K562 (cell line): Measurements from ENCODE around the gene URM1. TPM values are rescaled to one million over a fixed set of nuclear protein-coding genes. Genes with fewer than 3 reads are reported as not detected.

Experiments
- HDGF ChIP-seq: fragments of 450-650 bp; IDR thresholded peaks from 2 replicates; pipeline ENCODE4 v1.6.1; 2016
- MBD2 ChIP-seq: sonication (generic); IDR thresholded peaks from 2 replicates; pipeline ENCODE4 v1.6.1; 2016; ENCODE audit warnings: low read depth, borderline replicate concordance
- NFE2L1 ChIP-seq: fragments of 450-650 bp; IDR thresholded peaks from 2 replicates; pipeline ENCODE4 v1.6.1; 2016; ENCODE audit warnings: missing genetic modification characterization, low read depth, mild to moderate bottlenecking, missing compliant biosample characterization, moderate library complexity, borderline replicate concordance
- PCBP2 ChIP-seq: fragments of 200-400 bp; formaldehyde crosslinking; IDR thresholded peaks from 2 replicates; pipeline ENCODE4 v1.6.1; 2018; ENCODE audit warnings: low read length, low read depth, mild to moderate bottlenecking, moderate library complexity; ENCODE audit not compliant: poor library complexity, severe bottlenecking
- POLR2A ChIP-seq: fragments of 450-650 bp; conservative IDR thresholded peaks from 2 replicates; pipeline ENCODE4 v1.6.1; 2016
- SPI1 ChIP-seq: IDR thresholded peaks from 2 replicates; pipeline ENCODE4 v1.6.1; 2011; ENCODE audit warnings: low read depth, low read length, control low read depth, borderline replicate concordance
- SRSF1 ChIP-seq: fragments of 200-400 bp; formaldehyde crosslinking; IDR thresholded peaks from 2 replicates; pipeline ENCODE4 v1.6.1; 2017; ENCODE audit warnings: mild to moderate bottlenecking, low read depth, low read length, moderate library complexity
- ZBTB40 ChIP-seq, 2 experiments: fragments of 450-650 bp in 1 of 2; sonication (generic) in 1 of 2; formaldehyde crosslinking in 1 of 2; IDR thresholded peaks; 2 replicates each; pipeline versions ENCODE4 v1.7.1 to v1.9.0; 2016 to 2022; ENCODE audit warnings: inconsistent platforms in 1 of 2, mild to moderate bottlenecking in 1 of 2, missing genetic modification reagents in 1 of 2
- ZBTB7A ChIP-seq: IDR thresholded peaks from 2 replicates; pipeline ENCODE4 v1.6.1; 2011; ENCODE audit warnings: low read depth, mild to moderate bottlenecking, low read length, moderate library complexity, borderline replicate concordance; ENCODE audit not compliant: control insufficient read depth
- ZNF175 ChIP-seq: fragments of 200-800 bp; sonication (Bioruptor generic); IDR thresholded peaks from 2 replicates; pipeline ENCODE4 v1.6.1; 2016; ENCODE audit warnings: low read depth, mild to moderate bottlenecking, missing genetic modification characterization, missing compliant biosample characterization
- ZNF24 ChIP-seq: fragments of 450-650 bp; IDR thresholded peaks from 2 replicates; pipeline ENCODE4 v1.6.1; 2016
- ZNF507 ChIP-seq: conservative IDR thresholded peaks from 2 replicates; pipeline ENCODE4 v1.6.1; 2017; ENCODE audit warnings: missing genetic modification characterization, missing compliant biosample characterization
- ZNF830 ChIP-seq: fragments of 250-450 bp; sonication (Bioruptor Pico); IDR thresholded peaks from 2 replicates; pipeline ENCODE4 v1.5.0; 2021; ENCODE audit warnings: mild to moderate bottlenecking
- polyA plus RNA-seq, 8 experiments: library from polyadenylated mRNA; depleted of rRNA in 4 of 8; stranded (reverse) in 5 of 8; unstranded in 3 of 8; fragments of >200 nt; fragmentation: Nextera tagmentation in 2 of 8; fragmentation: Illumina TruSeq in 1 of 8; extraction: Ambion mirVana in 2 of 8; extraction: Trizol in 1 of 8; gene quantifications; 2 replicates each; pipeline versions ENCODE4 v1.2.1 to v1.2.3, GENCODE V29; 2011 to 2014; ENCODE audit warnings: inconsistent platforms in 1 of 8, missing spikeins in 1 of 8
- total RNA-seq, 7 experiments: library from RNA; depleted of rRNA in 6 of 7; stranded (reverse); fragments of >200 nt in 6 of 7; fragmentation: Illumina TruSeq in 2 of 7; extraction: Trizol in 2 of 7; gene quantifications; 2 replicates each; pipeline versions ENCODE4 v1.2.1 to v1.2.3, GENCODE V29; 2011 to 2021; ENCODE audit warnings: low replicate concordance in 1 of 7
- TF ChIP-seq, protein P1 (sequence below): fragments of 250-450 bp; sonication (Bioruptor Pico); IDR thresholded peaks from 2 replicates; pipeline ENCODE4 v1.4.0; 2020; ENCODE audit warnings: mild to moderate bottlenecking
- TF ChIP-seq, protein P2 (sequence below): IDR thresholded peaks from 2 replicates; pipeline ENCODE4 v1.6.1; 2011; ENCODE audit not compliant: insufficient read length; ENCODE audit errors: extremely low read depth

The URM1 gene
- total and polyA plus RNA-seq, 9 of the 15 experiments (the other 6 are each of a cell fraction or from before 2014, with no cell fraction given): 10.1 to 88.9 (median 53.3) TPM

GRCh38 chr9:128339761-128340690 lies 31.1 kb upstream of the URM1 start, which contains the start of gene SLC27A4 (continued):
- TF ChIP-seq ZNF24: peak; percentile 71
- TF ChIP-seq SPI1: no peak
- TF ChIP-seq ZNF507 (tag): no peak
- TF ChIP-seq, protein P1, sequence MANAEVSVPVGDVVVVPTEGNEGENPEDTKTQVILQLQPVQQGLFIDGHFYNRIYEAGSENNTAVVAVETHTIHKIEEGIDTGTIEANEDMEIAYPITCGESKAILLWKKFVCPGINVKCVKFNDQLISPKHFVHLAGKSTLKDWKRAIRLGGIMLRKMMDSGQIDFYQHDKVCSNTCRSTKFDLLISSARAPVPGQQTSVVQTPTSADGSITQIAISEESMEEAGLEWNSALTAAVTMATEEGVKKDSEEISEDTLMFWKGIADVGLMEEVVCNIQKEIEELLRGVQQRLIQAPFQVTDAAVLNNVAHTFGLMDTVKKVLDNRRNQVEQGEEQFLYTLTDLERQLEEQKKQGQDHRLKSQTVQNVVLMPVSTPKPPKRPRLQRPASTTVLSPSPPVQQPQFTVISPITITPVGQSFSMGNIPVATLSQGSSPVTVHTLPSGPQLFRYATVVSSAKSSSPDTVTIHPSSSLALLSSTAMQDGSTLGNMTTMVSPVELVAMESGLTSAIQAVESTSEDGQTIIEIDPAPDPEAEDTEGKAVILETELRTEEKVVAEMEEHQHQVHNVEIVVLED (CRISPR knock-in tag): peak; percentile 100
- no peak for TF ChIP-seq MBD2
- TF ChIP-seq HDGF: no peak
- TF ChIP-seq, protein P2, sequence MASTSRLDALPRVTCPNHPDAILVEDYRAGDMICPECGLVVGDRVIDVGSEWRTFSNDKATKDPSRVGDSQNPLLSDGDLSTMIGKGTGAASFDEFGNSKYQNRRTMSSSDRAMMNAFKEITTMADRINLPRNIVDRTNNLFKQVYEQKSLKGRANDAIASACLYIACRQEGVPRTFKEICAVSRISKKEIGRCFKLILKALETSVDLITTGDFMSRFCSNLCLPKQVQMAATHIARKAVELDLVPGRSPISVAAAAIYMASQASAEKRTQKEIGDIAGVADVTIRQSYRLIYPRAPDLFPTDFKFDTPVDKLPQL: no peak
- TF ChIP-seq ZNF175 (CRISPR knock-in tag): peak; percentile 78; the same call in 1 of the 2 replicates
- peak; percentile 99 for TF ChIP-seq ZBTB7A
- no peak for TF ChIP-seq NFE2L1
- TF ChIP-seq PCBP2: no peak
- TF ChIP-seq POLR2A: peak; percentile 79
- peak; percentile 80; the same call in 1 of the 2 replicates for TF ChIP-seq SRSF1
- TF ChIP-seq ZNF830 (CRISPR knock-in tag): no peak; the same call in 1 of the 2 replicates
- peak; percentile 90 for TF ChIP-seq ZBTB40 (IDR thresholded peaks at IDR 0.05)
- TF ChIP-seq ZBTB40 (CRISPR knock-in tag; IDR thresholded peaks at IDR 0.05): no peak
